HepG2 (cell line): Measurements from ENCODE around the gene PTCRA. TPM values are rescaled to one million over a fixed set of nuclear protein-coding genes. Genes with fewer than 3 reads are reported as not detected.

ENCODE experiments used
- CEBPB ChIP-seq: IDR thresholded peaks from 2 replicates; pipeline ENCODE4 v1.6.1; 2011; ENCODE audit warnings: low read depth, low read length, improper control_type of control experiment, borderline replicate concordance
- CERS6 ChIP-seq: sonication (generic); formaldehyde crosslinking; IDR thresholded peaks from 2 replicates; pipeline ENCODE4 v1.5.0; 2020; ENCODE audit warnings: missing genetic modification reagents
- FOXO4 ChIP-seq: sonication (generic); formaldehyde crosslinking; conservative IDR thresholded peaks from 2 replicates; pipeline ENCODE4 v1.8.1; 2023; ENCODE audit warnings: missing genetic modification reagents
- HMG20B ChIP-seq: conservative IDR thresholded peaks from 2 replicates; pipeline ENCODE4 v1.6.1; 2016; ENCODE audit warnings: missing genetic modification reagents, missing compliant biosample characterization
- JDP2 ChIP-seq: sonication (generic); formaldehyde crosslinking; IDR thresholded peaks from 2 replicates; pipeline ENCODE4 v1.8.1; 2022; ENCODE audit warnings: missing genetic modification reagents, borderline replicate concordance
- KAT7 ChIP-seq: IDR thresholded peaks from 2 replicates; pipeline ENCODE4 v1.6.1; 2018; ENCODE audit warnings: borderline replicate concordance, missing compliant biosample characterization
- KLF9 ChIP-seq: IDR thresholded peaks from 2 replicates; pipeline ENCODE4 v1.6.1; 2016; ENCODE audit warnings: low read depth
- MED8 ChIP-seq: sonication (generic); formaldehyde crosslinking; IDR thresholded peaks from 2 replicates; pipeline ENCODE4 v1.8.1; 2023; ENCODE audit warnings: mild to moderate bottlenecking, missing genetic modification reagents; ENCODE audit not compliant: insufficient replicate concordance
- NAIF1 ChIP-seq: sonication (generic); formaldehyde crosslinking; IDR thresholded peaks from 2 replicates; pipeline ENCODE4 v1.5.0; 2020; ENCODE audit warnings: mild to moderate bottlenecking, missing genetic modification reagents, borderline replicate concordance
- NR2F6 ChIP-seq, 2 experiments: IDR thresholded peaks; 2 replicates each; pipeline ENCODE4 v1.6.1; 2016; ENCODE audit warnings: antibody characterized with exemption in 1 of 2, mild to moderate bottlenecking in 1 of 2
- PBX3 ChIP-seq: sonication (generic); formaldehyde crosslinking; IDR thresholded peaks from 2 replicates; pipeline ENCODE4 v1.8.1; 2023; ENCODE audit warnings: missing genetic modification reagents, inconsistent platforms, borderline replicate concordance
- PRMT3 ChIP-seq: sonication (generic); formaldehyde crosslinking; IDR thresholded peaks from 2 replicates; pipeline ENCODE4 v1.8.1; 2022; ENCODE audit warnings: low read depth, mild to moderate bottlenecking, moderate library complexity, missing genetic modification reagents, borderline replicate concordance
- RFX3 ChIP-seq: IDR thresholded peaks from 2 replicates; pipeline ENCODE4 v1.6.1; 2016; ENCODE audit warnings: missing biosample characterization, missing genetic modification reagents
- RFXAP ChIP-seq: sonication (generic); formaldehyde crosslinking; IDR thresholded peaks from 2 replicates; pipeline ENCODE4 v1.4.0; 2020; ENCODE audit warnings: missing genetic modification reagents, borderline replicate concordance
- TFAP4 ChIP-seq: sonication (generic); IDR thresholded peaks from 2 replicates; pipeline ENCODE4 v1.6.1; 2016; ENCODE audit warnings: low read depth, borderline replicate concordance
- ZNF260 ChIP-seq: sonication (generic); formaldehyde crosslinking; IDR thresholded peaks from 2 replicates; pipeline ENCODE4 v1.4.0; 2020; ENCODE audit warnings: missing genetic modification reagents, low read depth, mild to moderate bottlenecking, borderline replicate concordance
- ZNF441 ChIP-seq: sonication (generic); formaldehyde crosslinking; IDR thresholded peaks from 2 replicates; pipeline ENCODE4 v1.7.0; 2021; ENCODE audit warnings: missing genetic modification reagents, borderline replicate concordance
- ZNF513 ChIP-seq: sonication (generic); formaldehyde crosslinking; conservative IDR thresholded peaks from 2 replicates; pipeline ENCODE4 v1.5.0; 2020; ENCODE audit warnings: missing genetic modification reagents
- ZNF570 ChIP-seq: sonication (generic); formaldehyde crosslinking; IDR thresholded peaks from 2 replicates; pipeline ENCODE4 v1.4.0; 2020; ENCODE audit warnings: mild to moderate bottlenecking, missing genetic modification reagents, borderline replicate concordance
- ZNF768 ChIP-seq: sonication (generic); formaldehyde crosslinking; IDR thresholded peaks from 2 replicates; pipeline ENCODE4 v1.4.0; 2020; ENCODE audit warnings: missing genetic modification reagents
- ZSCAN25 ChIP-seq: sonication (generic); formaldehyde crosslinking; IDR thresholded peaks from 2 replicates; pipeline ENCODE4 v1.8.0; 2022; ENCODE audit warnings: mild to moderate bottlenecking, missing genetic modification reagents
- polyA plus RNA-seq, 8 experiments: library from polyadenylated mRNA; depleted of rRNA in 3 of 8; stranded (reverse) in 7 of 8; unstranded in 1 of 8; fragments of >200 nt; fragmentation: Illumina TruSeq in 4 of 8; extraction: Trizol in 4 of 8; gene quantifications; 2 replicates each; pipeline versions ENCODE4 v1.2.1 to v1.2.3, GENCODE V29; 2011 to 2016; ENCODE audit warnings: low read depth in 4 of 8, missing spikeins in 1 of 8, mixed read lengths in 1 of 8; ENCODE audit not compliant: insufficient read depth in 1 of 8
- total RNA-seq, 5 experiments: library from RNA; depleted of rRNA; stranded (reverse); fragments of >200 nt; fragmentation: Illumina TruSeq; extraction: Trizol; gene quantifications; 2 replicates each; pipeline ENCODE4 v1.2.3, GENCODE V29; 2016; ENCODE audit warnings: low read depth in 1 of 5

Gene PTCRA
- total and polyA plus RNA-seq, 2 of the 13 experiments (the other 11 are each of a cell fraction or from before 2014, with no cell fraction given): not detected

- no peak for TF ChIP-seq CERS6 (CRISPR knock-in tag)
- TF ChIP-seq KLF9: no peak; the same call in 1 of the 2 replicates
- TF ChIP-seq ZNF441 (CRISPR knock-in tag): peak; percentile 96
- TF ChIP-seq FOXO4 (CRISPR knock-in tag): 0 out of 2 replicates have a peak, but pooled peaks have one; percentile 55
- TF ChIP-seq ZNF570 (CRISPR knock-in tag): peak; percentile 92; the same call in 1 of the 2 replicates
- peak; percentile 41; the same call in 1 of the 2 replicates for TF ChIP-seq HMG20B (CRISPR knock-in tag)
- peak; percentile 83 for TF ChIP-seq ZNF768 (CRISPR knock-in tag)
- TF ChIP-seq RFXAP (CRISPR knock-in tag): peak; percentile 98
- TF ChIP-seq PBX3 (CRISPR knock-in tag): peak; percentile 54
- TF ChIP-seq TFAP4: peak; percentile 36; the same call in 1 of the 2 replicates
- TF ChIP-seq KAT7 (CRISPR knock-in tag): 0 out of 2 replicates have a peak, but pooled peaks have one; percentile 95
- TF ChIP-seq ZNF513 (CRISPR knock-in tag): no peak
- peak; percentile 58 for TF ChIP-seq MED8 (CRISPR knock-in tag)
- peak; percentile 32; the same call in 1 of the 2 replicates for TF ChIP-seq RFX3 (CRISPR knock-in tag)
- peak; percentile 95 for TF ChIP-seq JDP2 (CRISPR knock-in tag)
- peak; percentile 96 for TF ChIP-seq NAIF1
- TF ChIP-seq NR2F6 (IDR thresholded peaks at IDR 0.05): no peak
- peak; percentile 53 for TF ChIP-seq NR2F6 (CRISPR knock-in tag; IDR thresholded peaks at IDR 0.05)
- TF ChIP-seq ZSCAN25 (CRISPR knock-in tag): no peak; the same call in 1 of the 2 replicates
- TF ChIP-seq ZNF260: no peak
- TF ChIP-seq CEBPB: no peak
- peak; percentile 99; the same call in 1 of the 2 replicates for TF ChIP-seq PRMT3 (CRISPR knock-in tag)
Observed at GRCh38 chr6:42928986-42929820, 13.3 kb downstream of the PTCRA start, which contains the start of gene CNPY3 (continued).
